ENCODE results near the gene LY6G5B.

LY6G5B gene

GRCh38 chr6:31718265-31718664 is 48.5 kb downstream of the LY6G5B start:
- no peak for DNase-seq

GRCh38 chr6:31719001-31719400 is 49.2 kb downstream of the LY6G5B start:
- DNase-seq: no peak

- DNase-seq: no peak
These were observed 50.5 kb downstream of the LY6G5B start for GRCh38 chr6:31720196-31720770.

GRCh38 chr6:31721351-31722020 is 51.7 kb downstream of the LY6G5B start, which contains the start of gene LY6G6C:
Gene LY6G6C (minus strand): TSS chr6:31721746. CDS start chr6:31721679, 67 bp downstream.
- no peak for DNase-seq

GRCh38 chr6:31722173-31722572 is 52.4 kb downstream of the LY6G5B start:
- DNase-seq: no peak
